SK-N-SH (cell line): ENCODE measurements around the gene DPEP2NB. TPM values are rescaled to one million over a fixed set of nuclear protein-coding genes. Genes with fewer than 3 reads are reported as not detected.
A peak's percentile ranks its signal among the peaks of the same experiment; 100 is the strongest.

ENCODE experiments used
- CTCF ChIA-PET: fragments of 300-600, 350-600 bp; formaldehyde crosslinking; extraction: SDS; loops from one replicate; lab custom pipeline; 2021; lab: Yijun Ruan, JAX
- POLR2A ChIA-PET: fragments of 350-600 bp; sonication (Branson Sonifier 250); formaldehyde crosslinking; extraction: SDS; loops from one replicate; lab custom pipeline; 2020; ENCODE audit warnings: antibody characterized with exemption, inconsistent platforms; lab: Yijun Ruan, JAX
- DNase-seq: peaks from one replicate; pipeline ENCODE4 v3.0.0; 2012
- H2AFZ ChIP-seq: fragments of 200-600 bp; sonication (generic); 2 replicates; pipeline ENCODE4 v1.8.1; 2016; ENCODE audit warnings: antibody characterized with exemption, mild to moderate bottlenecking, low read depth
- H3F3A ChIP-seq: fragments of 200-600 bp; sonication (generic); replicated peaks from 2 replicates; pipeline ENCODE3; 2016; ENCODE audit warnings: antibody characterized with exemption, mild to moderate bottlenecking; ENCODE audit not compliant: insufficient read depth
- H3K27ac ChIP-seq, 2 experiments: fragments of 200-500 bp in 1 of 2; fragments of 200-600 bp in 1 of 2; sonication (Bioruptor generic) in 1 of 2; sonication (generic), shearing (Covaris generic) in 1 of 2; 2 replicates each; pipeline versions ENCODE4 v1.5.1 to v1.6.1; 2014 to 2016; ENCODE audit warnings: low read depth in 2 of 2, inconsistent platforms in 1 of 2, low read length in 1 of 2, mild to moderate bottlenecking in 1 of 2, mixed read lengths in 1 of 2
- H3K27me3 ChIP-seq: fragments of 200-600 bp; sonication (generic), shearing (Covaris generic); 2 replicates; pipeline ENCODE4 v1.6.1; 2016; ENCODE audit warnings: mixed run types; ENCODE audit not compliant: insufficient read depth
- H3K36me3 ChIP-seq, 2 experiments: fragments of 200-500 bp in 1 of 2; fragments of 200-600 bp in 1 of 2; sonication (Bioruptor generic) in 1 of 2; sonication (generic) in 1 of 2; replicated peaks in 1 of 2; 2 replicates each; pipeline versions ENCODE3 to v1.5.1; 2014 to 2016; ENCODE audit warnings: low read length in 1 of 2, mild to moderate bottlenecking in 1 of 2; ENCODE audit not compliant: insufficient read depth in 2 of 2, control insufficient read depth in 1 of 2
- H3K4me1 ChIP-seq, 2 experiments: fragments of 200-500 bp in 1 of 2; fragments of 200-600 bp in 1 of 2; sonication (Bioruptor generic) in 1 of 2; sonication (generic), shearing (Covaris generic) in 1 of 2; 2 replicates each; pipeline versions ENCODE4 v1.5.1 to v1.6.1; 2014 to 2016; ENCODE audit warnings: low read depth in 1 of 2, low read length in 1 of 2, mixed run types in 1 of 2; ENCODE audit not compliant: insufficient read depth in 2 of 2, control insufficient read depth in 1 of 2
- H3K4me2 ChIP-seq: fragments of 200-600 bp; sonication (generic), shearing (Covaris generic); 2 replicates; pipeline ENCODE4 v1.6.1; 2017; ENCODE audit warnings: mixed run types
- H3K4me3 ChIP-seq, 2 experiments: fragments of 200-500 bp in 1 of 2; fragments of 200-600 bp in 1 of 2; sonication (Bioruptor generic) in 1 of 2; sonication (generic), shearing (Covaris generic) in 1 of 2; 2 replicates each; pipeline versions ENCODE4 v1.5.1 to v1.8.1; 2014 to 2016; ENCODE audit warnings: low read depth in 2 of 2, inconsistent platforms in 1 of 2, low read length in 1 of 2, mild to moderate bottlenecking in 1 of 2, mixed read lengths in 1 of 2, moderate library complexity in 1 of 2
- H3K79me2 ChIP-seq: fragments of 200-600 bp; sonication (generic); 2 replicates; pipeline ENCODE4 v1.8.1; 2017; ENCODE audit warnings: mild to moderate bottlenecking; ENCODE audit not compliant: insufficient read depth
- H3K9ac ChIP-seq: fragments of 200-600 bp; sonication (generic); 2 replicates; pipeline ENCODE4 v1.6.1; 2017; ENCODE audit warnings: mixed run types
- H3K9me2 ChIP-seq: fragments of 200-600 bp; sonication (generic); 2 replicates; pipeline ENCODE4 v1.6.1; 2017; ENCODE audit warnings: mixed run types
- H3K9me3 ChIP-seq: fragments of 200-600 bp; sonication (generic); 2 replicates; pipeline ENCODE4 v1.6.1; 2017; ENCODE audit warnings: mixed run types, mild to moderate bottlenecking, moderate library complexity
- H4K20me1 ChIP-seq: fragments of 200-600 bp; sonication (generic); 2 replicates; pipeline ENCODE4 v1.6.1; 2017; ENCODE audit warnings: mild to moderate bottlenecking, mixed run types; ENCODE audit not compliant: insufficient read depth
- EP300 ChIP-seq, 2 experiments: IDR thresholded peaks; 2 replicates each; pipeline versions ENCODE4 v1.4.0 to v1.6.1; 2012; ENCODE audit warnings: borderline replicate concordance in 1 of 2, low read depth in 1 of 2, low read length in 1 of 2
- FOXM1 ChIP-seq: IDR thresholded peaks from 2 replicates; pipeline ENCODE4 v1.4.0; 2012; ENCODE audit warnings: low read depth, mild to moderate bottlenecking
- GATA2 ChIP-seq: sonication (generic); formaldehyde crosslinking; IDR thresholded peaks from 2 replicates; pipeline ENCODE4 v1.5.0; 2020; ENCODE audit warnings: mild to moderate bottlenecking, missing genetic modification reagents
- MXI1 ChIP-seq: IDR thresholded peaks from 2 replicates; pipeline ENCODE4 v1.6.1; 2012; ENCODE audit warnings: mild to moderate bottlenecking, low read depth, low read length, improper control_type of control experiment
- NFIC ChIP-seq: IDR thresholded peaks from 2 replicates; pipeline ENCODE4 v1.4.0; 2012; ENCODE audit warnings: borderline replicate concordance
- PBX3 ChIP-seq: IDR thresholded peaks from 2 replicates; pipeline ENCODE4; 2012
- RAD21 ChIP-seq: IDR thresholded peaks from 2 replicates; pipeline ENCODE4 v1.6.1; 2012; ENCODE audit warnings: mild to moderate bottlenecking, low read length
- RFX5 ChIP-seq: IDR thresholded peaks from 2 replicates; pipeline ENCODE4 v1.6.1; 2012; ENCODE audit warnings: mild to moderate bottlenecking, improper control_type of control experiment, low read length
- SIN3A ChIP-seq: IDR thresholded peaks from 2 replicates; pipeline ENCODE4 v1.6.1; 2012; ENCODE audit warnings: low read depth, mild to moderate bottlenecking, low read length, moderate library complexity, borderline replicate concordance
- TCF12 ChIP-seq: IDR thresholded peaks from 2 replicates; pipeline ENCODE4 v1.4.0; 2012
- YY1 ChIP-seq: IDR thresholded peaks from 2 replicates; pipeline ENCODE4 v1.4.0; 2012; ENCODE audit warnings: low read depth, mild to moderate bottlenecking
- WGBS: methylation state at CpG from one replicate; pipeline ENCODE4 v1.1.6; 2017; ENCODE audit warnings: low lambda C conversion rate; 5-methylcytosine and 5-hydroxymethylcytosine counted together
- polyA plus RNA-seq, 3 experiments: library from polyadenylated mRNA; depleted of rRNA; stranded (reverse); fragments of >200 nt; gene quantifications; 2 replicates each; pipeline ENCODE4 v1.2.3, GENCODE V29; 2012
- TF ChIP-seq, protein P1 (sequence below): IDR thresholded peaks from 2 replicates; pipeline ENCODE4 v1.4.0; 2012; ENCODE audit warnings: low read depth, borderline replicate concordance

DPEP2NB gene
- polyA plus RNA-seq, 1 of the 3 experiments (the other 2 are of a cell fraction) = not detected

DNA sequence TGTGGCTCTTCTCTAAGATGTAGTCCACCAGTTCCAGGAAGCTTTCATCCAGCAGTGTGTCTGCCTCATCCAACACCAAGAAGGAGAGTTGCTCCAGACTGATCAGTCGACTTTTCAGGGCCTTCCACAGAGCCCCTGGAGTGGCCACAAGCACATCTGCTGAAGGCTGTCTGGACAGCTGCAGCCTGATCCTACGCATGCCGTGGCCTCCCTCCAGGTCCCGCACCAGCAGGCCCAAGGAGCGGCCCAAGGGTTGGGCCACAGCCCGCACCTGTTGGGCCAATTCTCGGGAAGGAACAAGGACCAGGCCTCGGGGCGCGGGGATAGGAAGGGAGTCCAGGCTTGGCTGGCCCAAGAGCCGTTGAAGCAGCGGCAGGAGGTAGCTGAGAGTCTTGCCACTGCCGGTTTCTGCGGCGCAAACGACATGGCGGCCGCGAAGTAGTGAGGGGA is 6.6 kb upstream of the DPEP2NB start:
- CTCF ChIA-PET = interaction anchor here (0.6 to 3.3 kb wide), 5 partner anchors 18 to 80 kb away, joined by 3 to 23 read pairs (median 4); no protein-coding TSS in a partner anchor
- no peak for DNase-seq
- WGBS = no CpG with 5 or more reads among the region's 19 CpGs

DNA sequence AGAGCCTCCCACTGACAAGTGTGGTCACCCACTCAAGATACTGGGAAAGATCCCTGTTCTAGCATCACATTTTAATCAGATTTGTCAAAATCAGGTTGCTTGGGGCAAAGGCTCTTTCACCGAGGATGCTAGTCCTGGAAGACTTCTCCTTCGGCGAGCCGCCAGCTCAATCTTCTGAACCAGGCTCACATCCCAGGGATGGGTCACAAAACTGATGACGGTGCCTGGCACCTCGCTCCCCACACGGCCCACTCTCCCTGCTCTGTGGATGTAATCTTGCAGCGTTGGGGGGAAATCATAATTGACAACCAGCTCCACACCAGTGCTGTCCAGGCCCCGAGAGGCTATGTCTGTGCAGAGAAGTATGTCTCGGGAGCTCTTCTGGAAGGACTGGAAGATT is 5.8 kb upstream of the DPEP2NB start:
- no peak for TF ChIP-seq YY1
- TF ChIP-seq EP300 (IDR thresholded peaks at IDR 0.05; ENCODE audit: borderline replicate concordance in 1 of 2, low read depth in 1 of 2, low read length in 1 of 2) = no peak
- no peak for TF ChIP-seq TCF12
- TF ChIP-seq RFX5 = no peak
- no peak for TF ChIP-seq FOXM1
- TF ChIP-seq SIN3A = no peak
- TF ChIP-seq MXI1 = no peak
- TF ChIP-seq RAD21 = no peak
- TF ChIP-seq PBX3 = no peak
- no peak for DNase-seq
- Histone ChIP-seq H3K79me2 (peaks cover 45% of the 10 kb centered on the region), H3K4me2 (peak overlapping the region; percentile 93), H3K9me3 (no peaks in the 10 kb centered on the region), H3K27me3 (no peaks in the 10 kb centered on the region), H3K9ac (no peak overlapping the region), H3F3A (no peaks in the 10 kb centered on the region), H4K20me1 (no peaks in the 10 kb centered on the region), H2AFZ (no peak overlapping the region), H3K27ac (no peak overlapping the region), H3K36me3 (peaks cover 6 to 14% of the 10 kb centered on the region in 2 experiments), H3K4me1 (peaks cover 7 to 12% of the 10 kb centered on the region in 2 experiments; a peak in 2 of 4 replicates), H3K9me2 (no peaks in the 10 kb centered on the region), H3K4me3 (peak overlapping the region in 1 of 2 experiments; percentile 98; a peak in 1 of 4 replicates)
- WGBS = 83% methylated on average over 8 of the region's 10 CpGs
- ChIA-PET CTCF (interaction anchor here (0.7 to 3.3 kb wide), 3 partner anchors 19 to 43 kb away, joined by 3 to 23 read pairs (median 6); no protein-coding TSS in a partner anchor), POLR2A (no interaction called here)

More for the DNA sequence above, 6.6 kb upstream of the DPEP2NB start:
- Histone ChIP-seq H3K79me2 (peaks cover 47% of the 10 kb centered on the region), H3K4me1 (peaks cover 7 to 12% of the 10 kb centered on the region in 2 experiments; a peak in 2 of 4 replicates), H3F3A (no peaks in the 10 kb centered on the region), H4K20me1 (no peaks in the 10 kb centered on the region), H3K4me3 (peak overlapping the region; percentile 80 to 98), H2AFZ (peak overlapping the region; percentile 80; the same call in 1 of the 2 replicates), H3K27ac (peak overlapping the region in 1 of 2 experiments; percentile 57; a peak in 2 of 4 replicates), H3K36me3 (peaks cover 6 to 22% of the 10 kb centered on the region in 2 experiments), H3K9ac (peak overlapping the region; percentile 97), H3K4me2 (peak overlapping the region; percentile 93), H3K9me3 (no peaks in the 10 kb centered on the region), H3K9me2 (no peaks in the 10 kb centered on the region), H3K27me3 (no peaks in the 10 kb centered on the region)
- POLR2A ChIA-PET = interaction anchor here (1.3 kb wide), 1 partner anchor 86 kb away, joined by 5 read pairs; no protein-coding TSS in a partner anchor
- TF ChIP-seq GATA2 (CRISPR knock-in tag) (no peak), NFIC (no peak)
- TF ChIP-seq, protein P1, sequence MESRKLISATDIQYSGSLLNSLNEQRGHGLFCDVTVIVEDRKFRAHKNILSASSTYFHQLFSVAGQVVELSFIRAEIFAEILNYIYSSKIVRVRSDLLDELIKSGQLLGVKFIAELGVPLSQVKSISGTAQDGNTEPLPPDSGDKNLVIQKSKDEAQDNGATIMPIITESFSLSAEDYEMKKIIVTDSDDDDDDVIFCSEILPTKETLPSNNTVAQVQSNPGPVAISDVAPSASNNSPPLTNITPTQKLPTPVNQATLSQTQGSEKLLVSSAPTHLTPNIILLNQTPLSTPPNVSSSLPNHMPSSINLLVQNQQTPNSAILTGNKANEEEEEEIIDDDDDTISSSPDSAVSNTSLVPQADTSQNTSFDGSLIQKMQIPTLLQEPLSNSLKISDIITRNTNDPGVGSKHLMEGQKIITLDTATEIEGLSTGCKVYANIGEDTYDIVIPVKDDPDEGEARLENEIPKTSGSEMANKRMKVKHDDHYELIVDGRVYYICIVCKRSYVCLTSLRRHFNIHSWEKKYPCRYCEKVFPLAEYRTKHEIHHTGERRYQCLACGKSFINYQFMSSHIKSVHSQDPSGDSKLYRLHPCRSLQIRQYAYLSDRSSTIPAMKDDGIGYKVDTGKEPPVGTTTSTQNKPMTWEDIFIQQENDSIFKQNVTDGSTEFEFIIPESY = no peak
